Measurements from ENCODE around the gene LAG3.

The LAG3 gene

DNA sequence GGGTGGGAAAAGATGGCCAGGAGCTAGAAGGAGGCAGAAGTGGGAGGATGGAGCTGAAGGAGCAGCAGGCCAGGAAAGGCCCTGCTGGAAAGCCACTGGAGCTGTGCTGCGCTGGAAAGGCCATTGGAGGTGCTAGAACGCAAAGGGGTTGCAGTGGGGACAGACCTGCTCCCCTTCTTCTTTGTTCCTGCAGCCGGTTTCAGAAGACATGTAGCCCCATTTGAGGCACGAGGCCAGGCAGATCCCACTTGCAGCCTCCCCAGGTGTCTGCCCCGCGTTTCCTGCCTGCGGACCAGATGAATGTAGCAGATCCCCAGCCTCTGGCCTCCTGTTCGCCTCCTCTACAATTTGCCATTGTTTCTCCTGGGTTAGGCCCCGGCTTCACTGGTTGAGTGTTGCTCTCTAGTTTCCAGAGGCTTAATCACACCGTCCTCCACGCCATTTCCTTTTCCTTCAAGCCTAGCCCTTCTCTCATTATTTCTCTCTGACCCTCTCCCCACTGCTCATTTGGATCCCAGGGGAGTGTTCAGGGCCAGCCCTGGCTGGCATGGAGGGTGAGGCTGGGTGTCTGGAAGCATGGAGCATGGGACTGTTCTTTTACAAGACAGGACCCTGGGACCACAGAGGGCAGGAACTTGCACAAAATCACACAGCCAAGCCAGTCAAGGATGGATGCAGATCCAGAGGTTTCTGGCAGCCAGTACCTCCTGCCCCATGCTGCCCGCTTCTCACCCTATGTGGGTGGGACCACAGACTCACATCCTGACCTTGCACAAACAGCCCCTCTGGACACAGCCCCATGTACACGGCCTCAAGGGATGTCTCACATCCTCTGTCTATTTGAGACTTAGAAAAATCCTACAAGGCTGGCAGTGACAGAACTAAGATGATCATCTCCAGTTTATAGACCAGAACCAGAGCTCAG, 47.0 kb downstream of the LAG3 start:
- peak; percentile 10; the same call in 1 of the 2 replicates for TF ChIP-seq CTCF (IDR thresholded peaks at IDR 0.05; ENCODE audit: borderline replicate concordance, insufficient read depth, low read depth, low read length)

DNA sequence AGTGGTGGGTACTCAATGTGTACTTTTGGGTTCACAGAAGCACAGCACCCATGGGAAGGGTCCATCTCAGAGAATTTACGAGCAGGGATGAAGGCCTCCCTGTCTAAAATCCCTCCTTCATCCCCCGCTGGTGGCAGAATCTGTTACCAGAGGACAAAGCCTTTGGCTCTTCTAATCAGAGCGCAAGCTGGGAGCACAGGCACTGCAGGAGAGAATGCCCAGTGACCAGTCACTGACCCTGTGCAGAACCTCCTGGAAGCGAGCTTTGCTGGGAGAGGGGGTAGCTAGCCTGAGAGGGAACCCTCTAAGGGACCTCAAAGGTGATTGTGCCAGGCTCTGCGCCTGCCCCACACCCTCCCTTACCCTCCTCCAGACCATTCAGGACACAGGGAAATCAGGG, 47.8 kb downstream of the LAG3 start:
- no peak overlapping the region for H3K4me3 ChIP-seq (ENCODE audit: low read depth, low read length)
- TF ChIP-seq CTCF (IDR thresholded peaks at IDR 0.05; ENCODE audit: borderline replicate concordance, insufficient read depth, low read depth, low read length): no peak

More for the DNA sequence above, 47.0 kb downstream of the LAG3 start:
- no peak overlapping the region for H3K4me3 ChIP-seq (ENCODE audit: low read depth, low read length)

DNA sequence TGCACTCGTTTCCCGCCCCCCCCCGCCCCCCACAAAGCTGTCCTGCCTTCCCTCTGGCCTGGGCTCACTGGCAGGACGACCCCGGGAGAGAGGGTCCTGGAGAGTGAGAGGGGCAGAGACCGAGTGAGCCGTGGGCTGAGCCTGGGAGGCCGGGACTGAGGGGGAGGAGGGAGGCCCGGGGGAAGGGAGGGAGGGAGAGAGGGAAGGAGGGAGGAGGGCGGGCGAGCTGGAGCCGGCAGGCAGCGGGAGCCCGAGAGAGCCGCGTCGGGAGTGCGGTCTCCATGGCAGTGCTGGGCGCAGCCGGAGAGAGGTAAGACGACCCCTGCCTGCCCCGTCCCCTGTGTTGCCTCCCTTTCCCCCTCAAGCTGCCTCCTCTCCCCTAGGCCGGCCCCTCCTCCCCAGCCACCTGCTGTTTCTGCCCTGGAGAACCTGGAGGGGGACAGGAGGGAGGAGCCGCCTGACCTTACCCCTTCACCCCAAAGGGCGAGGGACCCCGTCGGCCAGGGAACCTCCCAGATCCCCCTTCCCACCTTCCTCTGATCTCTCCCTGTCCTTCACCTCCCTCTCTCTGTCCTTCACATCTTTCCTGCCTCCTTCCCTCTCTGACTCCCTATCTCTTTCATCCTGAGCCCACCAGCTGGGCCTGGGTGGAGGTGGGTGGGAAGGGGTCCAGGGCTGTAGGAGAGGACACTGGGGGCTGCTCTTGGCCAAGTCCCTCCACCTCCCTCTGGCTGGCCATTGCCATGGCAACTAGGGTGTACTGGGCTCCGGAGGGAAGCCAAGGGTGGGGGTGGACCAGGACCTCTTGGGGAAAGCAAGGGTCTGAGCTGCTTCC, 49.5 kb downstream of the LAG3 start, which contains the start of gene GPR162:
GPR162 (plus strand) TSS at position 231 of the 835 bp plus-strand sequence. CDS start 2,078 bp downstream, outside the sequence.
- H3K4me3 ChIP-seq (ENCODE audit: low read depth, low read length): no peak within 1 kb of the TSS
- no peak for TF ChIP-seq CTCF (IDR thresholded peaks at IDR 0.05; ENCODE audit: borderline replicate concordance, insufficient read depth, low read depth, low read length)

GRCh38 chr12:6822426-6823135, 50.3 kb downstream of the LAG3 start:
- no peak overlapping the region for H3K4me3 ChIP-seq (ENCODE audit: low read depth, low read length)
- TF ChIP-seq CTCF (IDR thresholded peaks at IDR 0.05; ENCODE audit: borderline replicate concordance, insufficient read depth, low read depth, low read length): no peak

DNA sequence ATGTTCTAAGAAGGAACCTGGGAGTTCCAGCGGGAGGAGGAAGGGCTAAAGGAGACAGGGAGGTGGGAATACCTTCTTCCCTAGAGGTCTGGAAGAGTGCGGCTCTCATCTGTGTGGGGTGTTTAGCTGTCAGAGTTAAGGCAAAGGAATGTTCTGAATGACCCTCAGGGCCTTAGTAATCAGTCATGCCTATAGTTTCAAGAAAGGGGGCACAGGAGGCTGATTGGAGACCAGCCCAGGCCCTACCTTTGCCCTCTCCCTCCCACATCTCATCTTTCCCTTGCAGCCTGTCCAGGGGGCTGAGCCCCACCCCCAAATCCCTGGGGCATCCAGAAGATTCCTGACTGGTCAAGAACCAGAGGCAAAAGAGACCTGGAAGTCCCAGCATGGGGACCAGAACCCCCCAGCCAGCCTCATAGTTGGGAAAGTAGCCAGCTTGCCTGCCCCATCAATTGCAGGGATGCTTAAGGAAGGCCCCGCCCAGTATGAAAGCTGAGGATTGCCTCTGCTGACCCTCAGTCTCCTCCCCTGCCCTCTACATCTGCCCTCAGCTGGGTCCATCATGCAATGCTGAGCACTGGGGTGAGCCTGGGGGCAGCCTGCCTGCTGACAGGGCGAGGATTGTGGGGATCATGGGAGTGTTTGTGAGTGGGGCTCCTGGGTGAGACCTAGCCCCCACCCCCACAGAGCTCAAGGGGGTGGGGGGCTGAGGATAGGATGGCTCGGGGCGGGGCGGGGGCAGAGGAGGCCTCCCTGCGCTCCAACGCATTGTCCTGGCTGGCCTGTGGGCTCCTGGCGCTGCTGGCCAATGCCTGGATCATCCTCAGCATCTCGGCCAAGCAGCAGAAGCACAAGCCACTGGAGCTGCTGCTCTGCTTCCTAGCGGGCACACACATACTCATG, 51.1 kb downstream of the LAG3 start:
- TF ChIP-seq CTCF (IDR thresholded peaks at IDR 0.05; ENCODE audit: borderline replicate concordance, insufficient read depth, low read depth, low read length): no peak
- H3K4me3 ChIP-seq (ENCODE audit: low read depth, low read length): no peak overlapping the region

All from GM12875 (cell line).